ENCODE measurements around the gene KCNK15. TPM values are rescaled to one million over a fixed set of nuclear protein-coding genes. Genes with fewer than 3 reads are reported as not detected.

Gene KCNK15
- total and polyA plus RNA-seq, 10 of the 15 experiments (the other 5 are each of a cell fraction or from before 2014, with no cell fraction given) = not detected

- Histone ChIP-seq H4K20me1 (ENCODE audit: control insufficient read depth, insufficient read depth) (no peaks in the 10 kb centered on the region), H3K27me3 (replicated peaks in 1 of 2; ENCODE audit: control insufficient read depth in 2 of 2, insufficient read depth in 2 of 2, low read length in 1 of 2) (peaks cover 1 to 2% of the 10 kb centered on the region in 2 experiments; a peak in 2 of 4 replicates), H3K4me2 (ENCODE audit: control insufficient read depth, insufficient read depth) (no peak overlapping the region), H3K9ac (ENCODE audit: control insufficient read depth, insufficient read depth, low read length) (no peak overlapping the region), H3K36me3 (ENCODE audit: control insufficient read depth in 2 of 2, insufficient read depth in 2 of 2, low read length in 1 of 2) (no peaks in the 10 kb centered on the region), H3K4me1 (ENCODE audit: control insufficient read depth, insufficient read depth, low read length) (no peaks in the 10 kb centered on the region), H3K4me3 (no peak overlapping the region), H2AFZ (ENCODE audit: control insufficient read depth, low read depth, low read length) (no peak overlapping the region), H3K27ac (ENCODE audit: control insufficient read depth, insufficient read depth) (no peak overlapping the region), H3K9me3 (replicated peaks; ENCODE audit: control insufficient read depth, insufficient read depth, low read length) (peaks cover 6% of the 10 kb centered on the region; the same call in 2 of the 3 replicates), H3K79me2 (ENCODE audit: control insufficient read depth, insufficient read depth, low read length) (no peaks in the 10 kb centered on the region)
- ChIA-PET SMC1A (ENCODE audit: uncharacterized antibody, unreplicated experiment) (no interaction called here), POLR2A (no interaction called here), RAD21 (ENCODE audit: unreplicated experiment) (no interaction called here), CTCF (interaction anchor here (1.3 kb wide), 1 partner anchor 56 kb away, joined by 6 read pairs; no protein-coding TSS in a partner anchor)
- ATAC-seq = no peak
- 50% methylated on average over 2 of the region's 2 CpGs for WGBS (ENCODE audit: insufficient coverage, insufficient replicate concordance, low lambda C conversion rate, missing lambda C conversion rate)
- in situ Hi-C loops (cut with MboI) (loop anchor here (10.0 kb wide), 1 partner anchor 125 kb away; no protein-coding TSS in a partner anchor), intact Hi-C loops (cut with micrococcal nuclease; ENCODE audit: unreplicated experiment) (no loop called here)
- BruUV-seq (replicated peaks) = no TSS peak
- no peak for DNase-seq (ENCODE audit: low read depth, low spot score)
- no peak for FAIRE-seq
- TF ChIP-seq ZNF274 (IDR thresholded peaks at IDR 0.05; ENCODE audit: insufficient read depth, insufficient read length) = no peak
- no peak for TF ChIP-seq CHD2 (IDR thresholded peaks at IDR 0.05; ENCODE audit: borderline replicate concordance, low read depth, low read length)
- no peak for TF ChIP-seq FOXK2 (IDR thresholded peaks at IDR 0.05)
- TF ChIP-seq BCLAF1 (IDR thresholded peaks at IDR 0.05) = no peak
- TF ChIP-seq ATF7 (IDR thresholded peaks at IDR 0.05; ENCODE audit: low read depth) = no peak
- no peak for TF ChIP-seq HCFC1 (IDR thresholded peaks at IDR 0.05; ENCODE audit: low read length)
- TF ChIP-seq WRNIP1 (IDR thresholded peaks at IDR 0.05; ENCODE audit: borderline replicate concordance, low read depth, low read length) = no peak
- TF ChIP-seq ETV6 (conservative IDR thresholded peaks at IDR 0.05 in 1 of 2, IDR thresholded peaks at IDR 0.05 in 1 of 2; ENCODE audit: borderline replicate concordance in 1 of 2, low read depth in 1 of 2) = no peak
- no peak for TF ChIP-seq TCF3 (IDR thresholded peaks at IDR 0.05; ENCODE audit: borderline replicate concordance, insufficient read depth, low read depth, low read length)
- no peak for TF ChIP-seq NFYB (IDR thresholded peaks at IDR 0.05; ENCODE audit: insufficient read depth, low read depth, low read length)
These were observed 5.7 kb upstream of the KCNK15 start for GRCh38 chr20:44739942-44740341.
